Tibial nerve (tissue), 4 donors: ENCODE data around the gene LENG8. TPM values are rescaled to one million over a fixed set of nuclear protein-coding genes. Genes with fewer than 3 reads are reported as not detected.
"Not testable (repeated sequence)": the region's sequence is repeated elsewhere in the genome, so short reads cannot be mapped to it uniquely, and the experiment has no call there.

Experiments
- DNase-seq, 2 donors: peaks; one replicate each; pipeline ENCODE4 v3.0.0-alpha.2; 2019; ENCODE audit warnings: low spot score in 2 of 2
- H3K27ac ChIP-seq, 4 donors: fragments of 200-600 bp; sonication (generic) in 3 of 4; one replicate each; pipeline ENCODE4 v1.5.1; 2017 to 2019; ENCODE audit warnings: mild to moderate bottlenecking in 1 of 4
- H3K27me3 ChIP-seq, 2 donors: fragments of 200-600 bp; sonication (generic) in 1 of 2; one replicate each; pipeline versions ENCODE4 v1.5.1 to v1.6.0; 2017 to 2019
- H3K36me3 ChIP-seq, 3 donors: fragments of 200-600 bp; sonication (generic); one replicate each; pipeline ENCODE4 v1.5.1; 2018 to 2019
- H3K4me1 ChIP-seq, 4 donors: fragments of 200-600 bp; sonication (generic) in 3 of 4; one replicate each; pipeline ENCODE4 v1.5.1; 2017 to 2019
- H3K4me3 ChIP-seq, 4 donors: fragments of 200-600 bp; sonication (generic) in 3 of 4; one replicate each; pipeline ENCODE4 v1.5.1; 2017 to 2019; ENCODE audit warnings: mild to moderate bottlenecking in 1 of 4, moderate library complexity in 1 of 4
- H3K9me3 ChIP-seq, 4 donors: fragments of 200-600 bp; sonication (generic) in 3 of 4; one replicate each; pipeline ENCODE4 v1.5.1; 2017 to 2019
- EP300 ChIP-seq, 2 donors: sonication (generic); formaldehyde crosslinking; IDR thresholded peaks; one replicate each; pipeline ENCODE4 v1.6.1; 2017; ENCODE audit warnings: antibody characterized with exemption in 2 of 2, mild to moderate bottlenecking in 1 of 2
- POLR2A ChIP-seq, 2 donors: fragments of 450-650 bp; IDR thresholded peaks; one replicate each; pipeline ENCODE4 v1.6.1; 2017; ENCODE audit warnings: antibody characterized with exemption in 2 of 2, mild to moderate bottlenecking in 2 of 2, moderate library complexity in 2 of 2
- WGBS, 2 donors: methylation state at CpG; one replicate each; pipeline ENCODE4 v1.1.5; 2018; 5-methylcytosine and 5-hydroxymethylcytosine counted together
- small RNA-seq: library from RNA; depleted of rRNA; stranded (forward); fragments of <200 nt; gene quantifications from one replicate; pipeline ENCODE3, GENCODE V24; 2016
- total RNA-seq, 4 donors: library from RNA; depleted of rRNA; stranded (reverse); fragments of >200 nt; gene quantifications; one replicate each; pipeline ENCODE4 v1.1.0, GENCODE V29; 2016
- TF ChIP-seq, protein P1 (sequence below), 5 experiments: fragments of 200-600 bp in 3 of 5; fragments of 450-650 bp in 2 of 5; sonication (generic) in 3 of 5; IDR thresholded peaks; one replicate each; pipeline ENCODE4 v1.5.1; 2016 to 2019; ENCODE audit warnings: antibody characterized with exemption in 5 of 5, mild to moderate bottlenecking in 3 of 5, moderate library complexity in 2 of 5

The LENG8 gene
- total RNA-seq, 4 donors from 2014 or later = 189 to 389 (median 285) TPM

DNA sequence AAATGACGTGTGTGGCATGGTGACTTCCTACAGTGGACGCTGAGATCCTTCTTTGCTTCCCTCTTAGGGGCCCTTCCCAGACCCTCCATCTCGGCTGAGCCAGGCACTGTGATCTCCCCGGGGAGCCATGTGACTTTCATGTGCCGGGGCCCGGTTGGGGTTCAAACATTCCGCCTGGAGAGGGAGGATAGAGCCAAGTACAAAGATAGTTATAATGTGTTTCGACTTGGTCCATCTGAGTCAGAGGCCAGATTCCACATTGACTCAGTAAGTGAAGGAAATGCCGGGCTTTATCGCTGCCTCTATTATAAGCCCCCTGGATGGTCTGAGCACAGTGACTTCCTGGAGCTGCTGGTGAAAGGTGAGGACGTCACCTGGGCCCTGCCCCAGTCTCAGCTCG, 58.8 kb downstream of the LENG8 start:
- TF ChIP-seq POLR2A (IDR thresholded peaks at IDR 0.05) = no peak
- no peak for TF ChIP-seq EP300 (IDR thresholded peaks at IDR 0.05)
- TF ChIP-seq, protein P1, sequence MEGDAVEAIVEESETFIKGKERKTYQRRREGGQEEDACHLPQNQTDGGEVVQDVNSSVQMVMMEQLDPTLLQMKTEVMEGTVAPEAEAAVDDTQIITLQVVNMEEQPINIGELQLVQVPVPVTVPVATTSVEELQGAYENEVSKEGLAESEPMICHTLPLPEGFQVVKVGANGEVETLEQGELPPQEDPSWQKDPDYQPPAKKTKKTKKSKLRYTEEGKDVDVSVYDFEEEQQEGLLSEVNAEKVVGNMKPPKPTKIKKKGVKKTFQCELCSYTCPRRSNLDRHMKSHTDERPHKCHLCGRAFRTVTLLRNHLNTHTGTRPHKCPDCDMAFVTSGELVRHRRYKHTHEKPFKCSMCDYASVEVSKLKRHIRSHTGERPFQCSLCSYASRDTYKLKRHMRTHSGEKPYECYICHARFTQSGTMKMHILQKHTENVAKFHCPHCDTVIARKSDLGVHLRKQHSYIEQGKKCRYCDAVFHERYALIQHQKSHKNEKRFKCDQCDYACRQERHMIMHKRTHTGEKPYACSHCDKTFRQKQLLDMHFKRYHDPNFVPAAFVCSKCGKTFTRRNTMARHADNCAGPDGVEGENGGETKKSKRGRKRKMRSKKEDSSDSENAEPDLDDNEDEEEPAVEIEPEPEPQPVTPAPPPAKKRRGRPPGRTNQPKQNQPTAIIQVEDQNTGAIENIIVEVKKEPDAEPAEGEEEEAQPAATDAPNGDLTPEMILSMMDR (IDR thresholded peaks at IDR 0.05) = no peak
- Histone ChIP-seq H3K9me3 (no peaks in the 10 kb centered on the region), H3K36me3 (no peaks in the 10 kb centered on the region), H3K27ac (no peak overlapping the region), H3K27me3 (no peaks in the 10 kb centered on the region), H3K4me1 (no peaks in the 10 kb centered on the region), H3K4me3 (no peak overlapping the region)
- no peak for DNase-seq
- 59 to 61% methylated on average over 12 of the region's 12 CpGs for WGBS, 2 donors

DNA sequence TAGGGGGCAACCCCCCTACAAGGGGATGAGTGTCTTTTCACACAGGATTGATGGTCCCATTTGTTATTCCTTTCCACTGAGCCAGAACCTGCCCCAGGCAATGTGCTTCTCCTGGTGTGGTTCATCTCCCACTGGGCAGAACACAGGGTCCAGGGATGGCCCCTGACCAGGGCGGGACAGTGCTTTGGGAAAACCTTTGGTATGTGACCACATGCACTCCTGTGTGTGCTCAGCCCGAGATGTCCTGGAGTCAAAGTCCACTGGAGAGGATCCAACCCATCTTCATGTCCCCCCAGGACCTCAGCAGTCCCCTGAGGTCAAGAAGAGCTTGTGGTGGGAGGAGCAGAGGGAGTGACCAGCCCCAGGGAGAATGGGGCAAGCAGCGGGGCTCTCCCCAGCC, 59.5 kb downstream of the LENG8 start:
- DNase-seq, H3K4me1 ChIP-seq, H3K9me3 ChIP-seq, H3K27me3 ChIP-seq, H3K36me3 ChIP-seq, H3K27ac ChIP-seq, H3K4me3 ChIP-seq: not testable (repeated sequence)
- 71 to 73% methylated on average over 1 to 3 of the region's 3 CpGs for WGBS, 2 donors

DNA sequence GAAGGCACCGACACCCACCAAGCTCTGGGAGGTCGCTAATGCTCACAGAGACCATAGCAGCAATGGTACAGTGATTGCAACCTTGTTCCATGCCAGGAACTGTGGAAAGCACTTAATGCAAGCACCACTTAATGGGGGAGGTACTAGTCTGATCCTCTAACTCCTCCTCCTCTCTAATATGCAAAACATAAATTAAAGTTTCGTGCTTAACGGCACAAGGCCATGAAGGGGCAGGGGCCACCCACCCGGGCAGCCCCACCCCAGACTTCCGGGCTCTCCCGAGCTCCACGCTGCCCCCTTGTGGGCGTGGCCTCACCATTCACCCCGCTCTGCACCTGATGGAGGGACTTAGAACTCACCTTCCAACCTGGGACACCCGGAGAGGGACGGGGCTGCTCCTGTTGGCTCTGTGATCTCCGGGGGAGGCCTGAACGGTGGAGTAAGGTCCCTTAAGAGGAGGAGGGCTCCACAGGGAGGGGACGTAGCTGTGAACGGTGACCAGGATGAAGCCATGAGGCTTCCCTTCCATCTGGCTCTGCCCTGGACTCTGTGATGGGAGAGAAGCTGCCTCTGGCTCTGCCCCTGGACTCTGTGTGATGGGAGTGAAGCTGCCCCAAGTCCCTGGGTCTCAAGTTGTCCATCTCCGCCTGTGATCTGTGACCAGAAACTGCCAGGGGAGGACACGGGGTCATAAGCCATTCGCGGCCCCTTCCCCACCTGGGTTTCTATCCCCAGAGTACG, 60.4 kb downstream of the LENG8 start:
- not testable (repeated sequence) for H3K4me3 ChIP-seq, DNase-seq, H3K27me3 ChIP-seq, H3K4me1 ChIP-seq, H3K36me3 ChIP-seq, H3K27ac ChIP-seq, H3K9me3 ChIP-seq
- WGBS, 2 donors = 100% methylated on average over 2 of the region's 21 CpGs; no CpG with 5 or more reads in 1 of the 2 donors

Small RNAs within 50 kb of the gene (small RNA-seq; reads per million reads assigned to genes)
- not detected for gene AC245884.3

Other genes starting within 250 kb of the LENG8 start
- 1,000 to 10,000 TPM; 1,361 to 2,045 (median 1,633) TPM for gene RPS9, start 248.3 kb upstream of the LENG8 start, total RNA-seq
- 10 to 100 TPM in 2 of 4 donors, 1 to 10 TPM in 2; 4.4 to 98.1 (median 16.5) TPM for gene LILRB3, start 226.2 kb upstream of the LENG8 start, total RNA-seq
- 10 to 100 TPM in 1 of 4 donors, 1 to 10 TPM in 1, under 1 TPM in 2; 0.22 to 10.2 (median 0.90) TPM for gene LILRA6, start 206.4 kb upstream of the LENG8 start, total RNA-seq
- gene LILRB5, start 191.9 kb upstream of the LENG8 start, total RNA-seq = 10 to 100 TPM in 3 of 4 donors, 1 to 10 TPM in 1; 8.3 to 49.5 (median 17.0) TPM
- gene LILRB2, start 168.1 kb upstream of the LENG8 start, total RNA-seq = 1 to 10 TPM; 1.6 to 8.4 (median 4.4) TPM
- gene LILRA5, start 136.0 kb upstream of the LENG8 start, total RNA-seq = 1 to 10 TPM in 2 of 4 donors, under 1 TPM in 1, not detected in 1; 0.42 to 3.9 (median 1.4) TPM
- not detected for gene LILRA4, start 110.0 kb upstream of the LENG8 start, total RNA-seq
- 10 to 100 TPM; 15.5 to 59.1 (median 31.1) TPM for gene LAIR1, start 84.3 kb upstream of the LENG8 start, total RNA-seq
- gene TTYH1, start 33.7 kb upstream of the LENG8 start, total RNA-seq = 10 to 100 TPM; 21.0 to 50.0 (median 34.9) TPM
- gene LENG9, start 14.6 kb downstream of the LENG8 start, total RNA-seq = 10 to 100 TPM in 1 of 4 donors, 1 to 10 TPM in 3; 5.9 to 10.3 (median 9.4) TPM
- 10 to 100 TPM; 38.9 to 62.2 (median 50.2) TPM for gene CDC42EP5, start 24.1 kb downstream of the LENG8 start, total RNA-seq
- gene LAIR2, start 53.6 kb downstream of the LENG8 start, total RNA-seq = not detected
- gene LILRA2, start 124.6 kb downstream of the LENG8 start, total RNA-seq = 1 to 10 TPM; 1.7 to 5.4 (median 4.3) TPM
- 1 to 10 TPM in 3 of 4 donors, under 1 TPM in 1; 0.39 to 3.5 (median 1.2) TPM for gene LILRA1, start 144.4 kb downstream of the LENG8 start, total RNA-seq
- 10 to 100 TPM in 1 of 4 donors, 1 to 10 TPM in 2, under 1 TPM in 1; 0.59 to 15.3 (median 3.4) TPM for gene LILRB1, start 181.3 kb downstream of the LENG8 start, total RNA-seq
- 1 to 10 TPM; 1.1 to 5.1 (median 2.4) TPM for gene LILRB4, start 213.8 kb downstream of the LENG8 start, total RNA-seq